HepG2 (cell line): ENCODE data around the gene ATRNL1.

Experiments used
- MAZ ChIP-seq, 2 experiments: sonication (generic) in 1 of 2; formaldehyde crosslinking in 1 of 2; IDR thresholded peaks; 2 replicates each; pipeline versions ENCODE4 v1.5.0 to v1.6.1; 2012 to 2020; ENCODE audit warnings: low read depth in 2 of 2, mild to moderate bottlenecking in 2 of 2, borderline replicate concordance in 1 of 2, improper control_type of control experiment in 1 of 2, low read length in 1 of 2, missing genetic modification reagents in 1 of 2, moderate library complexity in 1 of 2
- POLR2AphosphoS5 ChIP-seq: IDR thresholded peaks from 2 replicates; pipeline ENCODE4 v1.6.1; 2012; ENCODE audit warnings: low read depth, low read length
- TCF7 ChIP-seq: sonication (generic); IDR thresholded peaks from 2 replicates; pipeline ENCODE4 v1.6.1; 2016; ENCODE audit warnings: antibody characterized with exemption, low read depth
- ZNF367 ChIP-seq: sonication (generic); formaldehyde crosslinking; IDR thresholded peaks from 2 replicates; pipeline ENCODE4 v1.4.0; 2020; ENCODE audit warnings: missing genetic modification reagents, borderline replicate concordance
- ZSCAN5A ChIP-seq: sonication (generic); formaldehyde crosslinking; IDR thresholded peaks from 2 replicates; pipeline ENCODE4 v1.8.0; 2022; ENCODE audit warnings: mild to moderate bottlenecking, missing genetic modification reagents, borderline replicate concordance

GRCh38 chr10:115861455-115861854, 768.3 kb downstream of the ATRNL1 start:
- no peak for TF ChIP-seq MAZ (IDR thresholded peaks at IDR 0.05; ENCODE audit: borderline replicate concordance, low read depth, low read length)
- TF ChIP-seq MAZ (CRISPR knock-in tag; IDR thresholded peaks at IDR 0.05; ENCODE audit: low read depth), result no peak
- TF ChIP-seq ZNF367 (CRISPR knock-in tag), result no peak
- no peak for TF ChIP-seq POLR2AphosphoS5
- no peak for TF ChIP-seq ZSCAN5A (CRISPR knock-in tag)
- TF ChIP-seq TCF7, result no peak
